ENCODE measurements around the gene NWD2. TPM values are rescaled to one million over a fixed set of nuclear protein-coding genes. Genes with fewer than 3 reads are reported as not detected.

The NWD2 gene
- total RNA-seq, 1 experiment from 2014 or later = not detected

GRCh38 chr4:37243722-37244582 is 591 bp upstream of the NWD2 start:
- H3K9me3 Mint-ChIP-seq = no peaks in the 10 kb centered on the region; a peak in 1 of 5 replicates
- H3K27me3 ChIP-seq (ENCODE audit: insufficient read depth, low read length) = peaks cover 37% of the 10 kb centered on the region

More at GRCh38 chr4:37243722-37244582, 591 bp upstream of the NWD2 start:
- Mint-ChIP-seq H3K27ac (no peak overlapping the region), H3K36me3 (ENCODE audit: insufficient read depth in 1 of 3, low read depth in 3 of 3) (no peaks in the 10 kb centered on the region; a peak in 1 of 7 replicates), H3K4me1 (peaks cover 15 to 25% of the 10 kb centered on the region in 2 experiments), H3K4me3 (peak overlapping the region; percentile 64 to 84), H3K27me3 (ENCODE audit: low read depth) (peaks cover 97% of the 10 kb centered on the region)
- Histone ChIP-seq H2AK5ac (ENCODE audit: insufficient read length, low read length) (no peak overlapping the region), H2AFZ (ENCODE audit: low read length) (no peak overlapping the region), H3K27ac (ENCODE audit: insufficient read length, low read depth, low read length) (no peak overlapping the region), H4K91ac (ENCODE audit: insufficient read length, low read depth, low read length) (no peak overlapping the region), H2BK20ac (ENCODE audit: low read depth, low read length, poor library complexity, severe bottlenecking) (no peak overlapping the region), H3K56ac (ENCODE audit: insufficient read length, low read depth, low read length) (no peak overlapping the region), H3K18ac (ENCODE audit: insufficient read length, low read depth, low read length) (no peak overlapping the region), H3K4ac (ENCODE audit: low read depth, low read length) (no peak overlapping the region), H4K8ac (replicated peaks; ENCODE audit: insufficient read length, low read depth, low read length) (no peak overlapping the region), H3K9me3 (ENCODE audit: control insufficient read depth, low read depth, low read length) (no peaks in the 10 kb centered on the region), H3T11ph (ENCODE audit: low read length) (no peak overlapping the region), H3K4me2 (ENCODE audit: insufficient read depth, insufficient read length, low read length) (peak overlapping the region; percentile 65), H3K79me1 (ENCODE audit: insufficient read depth, low read depth, low read length, poor library complexity, severe bottlenecking) (no peaks in the 10 kb centered on the region), H4K5ac (ENCODE audit: insufficient read length, low read depth, low read length) (no peak overlapping the region), H3K23ac (ENCODE audit: insufficient read length, low read depth, low read length) (no peak overlapping the region), H2BK15ac (ENCODE audit: low read depth, low read length) (no peak overlapping the region), H3K9ac (ENCODE audit: extremely low read depth, insufficient read length, low read length) (no peak overlapping the region), H3K14ac (ENCODE audit: insufficient read depth, low read length) (no peak overlapping the region), H2BK12ac (ENCODE audit: insufficient read length, low read depth, low read length) (no peak overlapping the region), H4K20me1 (ENCODE audit: control insufficient read depth, insufficient read depth, insufficient read length) (no peaks in the 10 kb centered on the region), H2BK120ac (ENCODE audit: low read depth, low read length, poor library complexity, severe bottlenecking) (no peak overlapping the region), H3K23me2 (ENCODE audit: insufficient read length, low read depth, low read length, poor library complexity, severe bottlenecking) (peaks cover 18% of the 10 kb centered on the region), H2BK5ac (ENCODE audit: insufficient read length, low read length) (no peak overlapping the region), H3K4me1 (ENCODE audit: insufficient read depth, low read length) (no peaks in the 10 kb centered on the region), H3K79me2 (ENCODE audit: insufficient read depth, low read length) (no peaks in the 10 kb centered on the region)
- peak; percentile 80 for DNase-seq
- TF ChIP-seq, protein P1, sequence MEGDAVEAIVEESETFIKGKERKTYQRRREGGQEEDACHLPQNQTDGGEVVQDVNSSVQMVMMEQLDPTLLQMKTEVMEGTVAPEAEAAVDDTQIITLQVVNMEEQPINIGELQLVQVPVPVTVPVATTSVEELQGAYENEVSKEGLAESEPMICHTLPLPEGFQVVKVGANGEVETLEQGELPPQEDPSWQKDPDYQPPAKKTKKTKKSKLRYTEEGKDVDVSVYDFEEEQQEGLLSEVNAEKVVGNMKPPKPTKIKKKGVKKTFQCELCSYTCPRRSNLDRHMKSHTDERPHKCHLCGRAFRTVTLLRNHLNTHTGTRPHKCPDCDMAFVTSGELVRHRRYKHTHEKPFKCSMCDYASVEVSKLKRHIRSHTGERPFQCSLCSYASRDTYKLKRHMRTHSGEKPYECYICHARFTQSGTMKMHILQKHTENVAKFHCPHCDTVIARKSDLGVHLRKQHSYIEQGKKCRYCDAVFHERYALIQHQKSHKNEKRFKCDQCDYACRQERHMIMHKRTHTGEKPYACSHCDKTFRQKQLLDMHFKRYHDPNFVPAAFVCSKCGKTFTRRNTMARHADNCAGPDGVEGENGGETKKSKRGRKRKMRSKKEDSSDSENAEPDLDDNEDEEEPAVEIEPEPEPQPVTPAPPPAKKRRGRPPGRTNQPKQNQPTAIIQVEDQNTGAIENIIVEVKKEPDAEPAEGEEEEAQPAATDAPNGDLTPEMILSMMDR (conservative IDR thresholded peaks at IDR 0.05) = peak; percentile 80
- WGBS (ENCODE audit: extremely low coverage, insufficient read length, low lambda C conversion rate) = no CpG with 5 or more reads among the region's 70 CpGs

Measured in H9 (cell line).